Measurements from ENCODE around the gene PDXK.

GRCh38 chr21:43758811-43759210, 39.9 kb downstream of the PDXK start:
- TF ChIP-seq CTCF (CRISPR knock-in tag; IDR thresholded peaks at IDR 0.05), result no peak
- no peak for TF ChIP-seq ZNF18 (CRISPR knock-in tag; IDR thresholded peaks at IDR 0.05; ENCODE audit: insufficient replicate concordance)
- TF ChIP-seq SP1 (IDR thresholded peaks at IDR 0.05), result no peak
- TF ChIP-seq SP1 (CRISPR knock-in tag; IDR thresholded peaks at IDR 0.05), result no peak
- no peak for TF ChIP-seq HNF1A (IDR thresholded peaks at IDR 0.05; ENCODE audit: low read depth)
- no peak for TF ChIP-seq HNF1A (CRISPR knock-in tag; IDR thresholded peaks at IDR 0.05; ENCODE audit: borderline replicate concordance)
- no peak for TF ChIP-seq EP300 (IDR thresholded peaks at IDR 0.05; ENCODE audit: low read depth in 2 of 2, low read length in 2 of 2)
- TF ChIP-seq EP300 (CRISPR knock-in tag; IDR thresholded peaks at IDR 0.05; ENCODE audit: borderline replicate concordance), result no peak
- no peak for TF ChIP-seq HHEX (CRISPR knock-in tag; IDR thresholded peaks at IDR 0.05)
- no peak for TF ChIP-seq POLR2AphosphoS5 (IDR thresholded peaks at IDR 0.05; ENCODE audit: low read depth, low read length)
- no peak for TF ChIP-seq CEBPZ (IDR thresholded peaks at IDR 0.05; ENCODE audit: low read length)
- no peak for TF ChIP-seq ZBTB7A (CRISPR knock-in tag; IDR thresholded peaks at IDR 0.05)
- no peak for TF ChIP-seq ZNF839 (CRISPR knock-in tag; IDR thresholded peaks at IDR 0.05; ENCODE audit: borderline replicate concordance)
- no peak for TF ChIP-seq JUND (CRISPR knock-in tag; IDR thresholded peaks at IDR 0.05)
- TF ChIP-seq MEIS1 (CRISPR knock-in tag; IDR thresholded peaks at IDR 0.05; ENCODE audit: borderline replicate concordance), result no peak
- no peak for TF ChIP-seq SP4 (CRISPR knock-in tag; IDR thresholded peaks at IDR 0.05)

Data from HepG2 (cell line).